ENCODE data around the gene CMIP. TPM values are rescaled to one million over a fixed set of nuclear protein-coding genes. Genes with fewer than 3 reads are reported as not detected.

CMIP gene
- total RNA-seq, 2 donors from 2014 or later: 30.1 to 95.1 TPM

GRCh38 chr16:81548876-81549546 is 104.4 kb downstream of the CMIP start:
- WGBS: 72% methylated on average over 10 of the region's 10 CpGs
- peaks cover 10% of the 10 kb centered on the region for H3K4me1 ChIP-seq (replicated peaks)
- intact Hi-C loops (cut with DNase I): no loop called here

GRCh38 chr16:81549547-81550431 is 105.2 kb downstream of the CMIP start:
- no peak overlapping the region for H3K27ac ChIP-seq
- no peak for TF ChIP-seq POLR2AphosphoS5 (IDR thresholded peaks at IDR 0.05)
- TF ChIP-seq CTCF (IDR thresholded peaks at IDR 0.05): no peak
- TF ChIP-seq POLR2A (IDR thresholded peaks at IDR 0.05): no peak
- intact Hi-C loops (cut with DNase I): no loop called here
- 96% methylated on average over 19 of the region's 19 CpGs for WGBS
- H3K36me3 ChIP-seq: no peaks in the 10 kb centered on the region
- peaks cover 10% of the 10 kb centered on the region for H3K4me1 ChIP-seq (replicated peaks)
- H3K27me3 ChIP-seq (replicated peaks; ENCODE audit: insufficient read depth): no peaks in the 10 kb centered on the region
- no peak for DNase-seq (ENCODE audit: low spot score)
- H3K9me3 ChIP-seq: no peaks in the 10 kb centered on the region
- no peak overlapping the region for H3K4me3 ChIP-seq

More at GRCh38 chr16:81548876-81549546, 104.4 kb downstream of the CMIP start:
- Histone ChIP-seq H3K4me3 (no peak overlapping the region), H3K36me3 (no peaks in the 10 kb centered on the region), H3K27me3 (replicated peaks; ENCODE audit: insufficient read depth) (no peaks in the 10 kb centered on the region), H3K27ac (no peak overlapping the region), H3K9me3 (no peaks in the 10 kb centered on the region)
- DNase-seq (ENCODE audit: low spot score): no peak
- no peak for TF ChIP-seq POLR2A (IDR thresholded peaks at IDR 0.05)
- TF ChIP-seq POLR2AphosphoS5 (IDR thresholded peaks at IDR 0.05): no peak
- no peak for TF ChIP-seq CTCF (IDR thresholded peaks at IDR 0.05)

- DNase-seq (ENCODE audit: low spot score): no peak
- Histone ChIP-seq H3K4me3 (no peak overlapping the region), H3K27me3 (replicated peaks; ENCODE audit: insufficient read depth) (no peaks in the 10 kb centered on the region), H3K4me1 (replicated peaks) (peaks cover 10% of the 10 kb centered on the region), H3K9me3 (no peaks in the 10 kb centered on the region), H3K36me3 (no peaks in the 10 kb centered on the region), H3K27ac (no peak overlapping the region)
- 86% methylated on average over 2 of the region's 2 CpGs for WGBS
- intact Hi-C loops (cut with DNase I): no loop called here
- no peak for TF ChIP-seq POLR2AphosphoS5 (IDR thresholded peaks at IDR 0.05)
- no peak for TF ChIP-seq CTCF (IDR thresholded peaks at IDR 0.05)
- TF ChIP-seq POLR2A (IDR thresholded peaks at IDR 0.05): no peak
Observed at GRCh38 chr16:81550432-81550808, 105.8 kb downstream of the CMIP start.

GRCh38 chr16:81551151-81551808 is 106.7 kb downstream of the CMIP start:
- no peak for DNase-seq (ENCODE audit: low spot score)
- Histone ChIP-seq H3K36me3 (no peaks in the 10 kb centered on the region), H3K27ac (no peak overlapping the region), H3K4me1 (replicated peaks) (peaks cover 10% of the 10 kb centered on the region), H3K4me3 (no peak overlapping the region), H3K9me3 (no peaks in the 10 kb centered on the region), H3K27me3 (replicated peaks; ENCODE audit: insufficient read depth) (no peaks in the 10 kb centered on the region)
- 81% methylated on average over 6 of the region's 6 CpGs for WGBS
- TF ChIP-seq POLR2A (IDR thresholded peaks at IDR 0.05) (no peak), POLR2AphosphoS5 (IDR thresholded peaks at IDR 0.05) (no peak), CTCF (IDR thresholded peaks at IDR 0.05) (no peak)
- intact Hi-C loops (cut with DNase I): no loop called here

Data from prostate gland (tissue), 2 donors.